Measurements from ENCODE around the gene ZNF346. TPM values are rescaled to one million over a fixed set of nuclear protein-coding genes. Genes with fewer than 3 reads are reported as not detected.

Gene ZNF346
- total RNA-seq, 3 donors from 2014 or later (not counting 1 experiment from before 2014, with no cell fraction given): 20.2 to 27.9 (median 21.6) TPM

DNA sequence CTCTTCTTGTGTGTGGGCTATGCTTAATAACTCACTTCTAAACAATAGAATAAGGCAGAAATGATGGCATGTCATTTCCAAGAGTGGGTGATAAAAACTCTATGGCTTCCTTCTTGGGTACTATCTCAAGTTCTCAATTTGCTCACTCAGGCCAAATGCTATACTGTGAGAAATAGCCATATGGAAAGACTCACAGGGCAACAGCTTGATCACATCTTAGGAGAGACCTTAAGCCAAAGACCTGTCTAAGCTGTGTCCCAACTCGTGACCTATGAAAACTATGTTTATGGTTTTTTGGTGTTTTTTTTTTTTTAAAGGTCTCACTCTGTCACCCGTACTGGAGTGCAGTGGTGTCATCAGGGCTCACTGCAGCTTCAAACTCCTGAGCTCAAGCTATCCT lies 13.8 kb upstream of the ZNF346 start:
- no peaks in the 10 kb centered on the region for H3K9me3 ChIP-seq (ENCODE audit: control insufficient read depth, insufficient read depth, low read length)
- 100% methylated on average over 2 of the region's 2 CpGs for WGBS (ENCODE audit: insufficient coverage)
- Mint-ChIP-seq H3K9me3 (no peaks in the 10 kb centered on the region), H3K36me3 (no peaks in the 10 kb centered on the region), H3K4me1 (peaks cover 25 to 27% of the 10 kb centered on the region in 2 donors), H3K27me3 (ENCODE audit: low read depth in 2 of 2) (no peaks in the 10 kb centered on the region), H3K27ac (no peak overlapping the region), H3K4me3 (no peak overlapping the region)
- H3K27ac ChIP-seq (ENCODE audit: low read length): no peak overlapping the region
- TF ChIP-seq, protein P1, sequence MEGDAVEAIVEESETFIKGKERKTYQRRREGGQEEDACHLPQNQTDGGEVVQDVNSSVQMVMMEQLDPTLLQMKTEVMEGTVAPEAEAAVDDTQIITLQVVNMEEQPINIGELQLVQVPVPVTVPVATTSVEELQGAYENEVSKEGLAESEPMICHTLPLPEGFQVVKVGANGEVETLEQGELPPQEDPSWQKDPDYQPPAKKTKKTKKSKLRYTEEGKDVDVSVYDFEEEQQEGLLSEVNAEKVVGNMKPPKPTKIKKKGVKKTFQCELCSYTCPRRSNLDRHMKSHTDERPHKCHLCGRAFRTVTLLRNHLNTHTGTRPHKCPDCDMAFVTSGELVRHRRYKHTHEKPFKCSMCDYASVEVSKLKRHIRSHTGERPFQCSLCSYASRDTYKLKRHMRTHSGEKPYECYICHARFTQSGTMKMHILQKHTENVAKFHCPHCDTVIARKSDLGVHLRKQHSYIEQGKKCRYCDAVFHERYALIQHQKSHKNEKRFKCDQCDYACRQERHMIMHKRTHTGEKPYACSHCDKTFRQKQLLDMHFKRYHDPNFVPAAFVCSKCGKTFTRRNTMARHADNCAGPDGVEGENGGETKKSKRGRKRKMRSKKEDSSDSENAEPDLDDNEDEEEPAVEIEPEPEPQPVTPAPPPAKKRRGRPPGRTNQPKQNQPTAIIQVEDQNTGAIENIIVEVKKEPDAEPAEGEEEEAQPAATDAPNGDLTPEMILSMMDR (IDR thresholded peaks at IDR 0.05): no peak
- no peak for ATAC-seq
- H3K27me3 ChIP-seq (ENCODE audit: control insufficient read depth, insufficient read depth, low read length): no peaks in the 10 kb centered on the region
- intact Hi-C loops (cut with micrococcal nuclease): no loop called here
- H3K4me1 ChIP-seq (ENCODE audit: control insufficient read depth, insufficient read depth, low read length): peaks cover 20% of the 10 kb centered on the region
- no peaks in the 10 kb centered on the region for H3K36me3 ChIP-seq (ENCODE audit: control insufficient read depth, insufficient read depth, low read length)
- H3K4me3 ChIP-seq (ENCODE audit: low read length): no peak overlapping the region
- no peak for DNase-seq

DNA sequence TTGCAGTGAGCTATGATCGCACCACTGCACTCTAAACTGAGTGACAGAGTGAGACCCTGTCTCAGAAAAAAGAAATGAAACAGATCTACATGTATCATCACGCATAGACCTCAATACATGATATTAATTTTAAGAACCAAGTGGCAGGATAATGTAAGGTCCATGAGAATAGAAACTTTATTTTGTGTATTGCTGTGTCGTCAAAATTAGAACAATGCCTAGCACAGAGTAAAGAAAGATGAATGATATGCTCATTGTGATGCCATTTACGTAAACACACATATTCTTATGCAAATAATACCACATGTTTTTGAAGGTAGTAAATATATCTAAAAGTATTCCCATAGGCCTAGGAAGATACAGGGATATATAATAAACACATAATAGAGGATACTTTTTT lies 12.3 kb upstream of the ZNF346 start:
- H3K4me1 ChIP-seq (ENCODE audit: control insufficient read depth, insufficient read depth, low read length): peaks cover 12% of the 10 kb centered on the region
- intact Hi-C loops (cut with micrococcal nuclease): no loop called here
- 100% methylated on average over 1 of the region's 4 CpGs for WGBS (ENCODE audit: insufficient coverage)

DNA sequence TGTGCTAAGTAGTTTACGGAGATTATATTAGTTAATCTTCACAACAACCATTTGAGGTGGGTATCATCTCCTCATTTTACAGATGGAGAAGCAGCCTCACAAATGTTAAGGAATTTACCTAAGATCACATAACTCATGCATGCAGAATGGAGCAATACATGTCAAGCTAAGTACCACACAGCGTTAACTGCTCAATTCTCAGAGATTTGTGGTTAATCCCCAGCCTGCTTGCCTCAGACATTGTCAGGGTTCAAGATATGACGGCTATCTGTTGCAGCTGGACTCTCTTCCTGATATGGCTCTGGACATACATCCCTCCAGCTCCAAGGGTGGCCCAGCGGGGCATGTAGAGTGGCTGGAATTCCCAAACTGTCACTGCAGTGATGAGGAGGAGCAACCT lies 7.3 kb upstream of the ZNF346 start:
- no peaks in the 10 kb centered on the region for H3K4me1 ChIP-seq (ENCODE audit: control insufficient read depth, insufficient read depth, low read length)
- H3K27me3 ChIP-seq (ENCODE audit: control insufficient read depth, insufficient read depth, low read length): no peaks in the 10 kb centered on the region
- no peak for DNase-seq
- H3K9me3 Mint-ChIP-seq: no peaks in the 10 kb centered on the region
- no peak overlapping the region for H3K27ac ChIP-seq (ENCODE audit: low read length)
- TF ChIP-seq, protein P1 (IDR thresholded peaks at IDR 0.05): no peak
- no peaks in the 10 kb centered on the region for H3K27me3 Mint-ChIP-seq (ENCODE audit: low read depth in 2 of 2)
- intact Hi-C loops (cut with micrococcal nuclease): no loop called here
- no peak overlapping the region for H3K27ac Mint-ChIP-seq
- WGBS (ENCODE audit: insufficient coverage): 89% methylated on average over 4 of the region's 4 CpGs
- H3K4me3 Mint-ChIP-seq: no peak overlapping the region
- H3K36me3 ChIP-seq (ENCODE audit: control insufficient read depth, insufficient read depth, low read length): no peaks in the 10 kb centered on the region
- H3K4me1 Mint-ChIP-seq: no peaks in the 10 kb centered on the region
- no peaks in the 10 kb centered on the region for H3K36me3 Mint-ChIP-seq
- no peak for ATAC-seq
- no peak overlapping the region for H3K4me3 ChIP-seq (ENCODE audit: low read length)
- no peaks in the 10 kb centered on the region for H3K9me3 ChIP-seq (ENCODE audit: control insufficient read depth, insufficient read depth, low read length)

More for the DNA sequence above, 12.3 kb upstream of the ZNF346 start:
- H3K9me3 Mint-ChIP-seq: no peaks in the 10 kb centered on the region
- Histone ChIP-seq H3K9me3 (ENCODE audit: control insufficient read depth, insufficient read depth, low read length) (no peaks in the 10 kb centered on the region), H3K27me3 (ENCODE audit: control insufficient read depth, insufficient read depth, low read length) (no peaks in the 10 kb centered on the region), H3K36me3 (ENCODE audit: control insufficient read depth, insufficient read depth, low read length) (no peaks in the 10 kb centered on the region), H3K4me3 (ENCODE audit: low read length) (no peak overlapping the region), H3K27ac (ENCODE audit: low read length) (no peak overlapping the region)
- no peaks in the 10 kb centered on the region for H3K27me3 Mint-ChIP-seq (ENCODE audit: low read depth in 2 of 2)
- peaks cover 14 to 17% of the 10 kb centered on the region in 2 donors for H3K4me1 Mint-ChIP-seq
- H3K27ac Mint-ChIP-seq: no peak overlapping the region
- no peaks in the 10 kb centered on the region for H3K36me3 Mint-ChIP-seq
- H3K4me3 Mint-ChIP-seq: no peak overlapping the region
- ATAC-seq (no peak), DNase-seq (no peak)
- TF ChIP-seq, protein P1 (IDR thresholded peaks at IDR 0.05): no peak

DNA sequence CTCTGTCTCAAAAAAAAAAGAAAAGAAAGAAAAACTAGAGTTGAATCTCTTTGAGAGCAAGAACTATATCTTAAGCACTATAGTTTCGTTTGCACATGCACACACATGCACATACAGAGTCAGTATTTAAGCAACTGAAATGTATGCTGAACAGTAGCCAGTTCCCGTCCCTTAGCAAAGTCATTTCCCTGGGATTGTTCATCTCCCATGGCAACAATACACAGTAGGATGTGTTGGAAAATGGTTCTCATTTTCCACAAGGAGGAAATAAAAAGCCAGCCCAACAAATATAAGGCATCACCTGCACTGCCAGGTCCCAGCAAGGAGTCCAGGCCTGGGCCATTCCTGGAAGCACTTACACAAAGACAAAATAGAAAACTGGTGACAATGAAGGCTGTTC lies 4.2 kb upstream of the ZNF346 start:
- Histone ChIP-seq H3K36me3 (ENCODE audit: control insufficient read depth, insufficient read depth, low read length) (no peaks in the 10 kb centered on the region), H3K4me3 (ENCODE audit: low read length) (no peak overlapping the region), H3K27ac (ENCODE audit: low read length) (no peak overlapping the region), H3K4me1 (ENCODE audit: control insufficient read depth, insufficient read depth, low read length) (peaks cover 14% of the 10 kb centered on the region), H3K9me3 (ENCODE audit: control insufficient read depth, insufficient read depth, low read length) (no peaks in the 10 kb centered on the region), H3K27me3 (ENCODE audit: control insufficient read depth, insufficient read depth, low read length) (no peaks in the 10 kb centered on the region)
- Mint-ChIP-seq H3K27me3 (ENCODE audit: low read depth in 2 of 2) (no peaks in the 10 kb centered on the region), H3K4me3 (no peak overlapping the region), H3K27ac (no peak overlapping the region), H3K4me1 (peaks cover 21% of the 10 kb centered on the region in 2 donors), H3K9me3 (no peaks in the 10 kb centered on the region), H3K36me3 (no peaks in the 10 kb centered on the region)
- DNase-seq (no peak), ATAC-seq (no peak)
- intact Hi-C loops (cut with micrococcal nuclease): no loop called here
- TF ChIP-seq, protein P1 (IDR thresholded peaks at IDR 0.05): no peak
- 80% methylated on average over 1 of the region's 2 CpGs for WGBS (ENCODE audit: insufficient coverage)

Data from natural killer cell (primary cell).